AG20443 (cell line): ENCODE data around the gene MATR3.
A peak's percentile ranks its signal among the peaks of the same experiment; 100 is the strongest.
"Not testable (repeated sequence)": the region's sequence is repeated elsewhere in the genome, so short reads cannot be mapped to it uniquely, and the experiment has no call there.

Experiments
- DNase-seq: peaks from one replicate; pipeline ENCODE4 v3.0.0; 2012; ENCODE audit warnings: low spot score, mixed read lengths

The MATR3 gene

GRCh38 chr5:139354186-139354585 lies 60.6 kb downstream of the MATR3 start:
- no peak for DNase-seq

DNA sequence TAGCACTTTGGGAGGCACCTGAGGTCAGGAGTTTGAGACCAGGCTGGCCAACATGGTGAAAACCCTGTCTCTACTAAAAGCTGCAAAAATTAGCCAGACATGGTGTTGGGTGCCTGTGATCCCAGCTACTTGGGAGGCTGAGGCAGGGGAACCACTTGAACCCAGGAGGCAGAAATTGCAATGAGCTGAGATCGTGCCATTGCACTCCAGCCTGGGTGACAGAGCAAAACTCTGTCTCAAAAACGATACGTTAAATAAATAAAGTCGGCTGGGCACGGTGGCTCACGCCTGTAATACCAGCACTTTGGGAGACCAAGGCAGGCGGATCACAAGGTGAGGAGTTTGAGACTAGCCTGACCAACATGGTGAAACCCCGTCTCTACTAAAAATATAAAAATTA lies 62.4 kb downstream of the MATR3 start:
- not testable (repeated sequence) for DNase-seq

DNA sequence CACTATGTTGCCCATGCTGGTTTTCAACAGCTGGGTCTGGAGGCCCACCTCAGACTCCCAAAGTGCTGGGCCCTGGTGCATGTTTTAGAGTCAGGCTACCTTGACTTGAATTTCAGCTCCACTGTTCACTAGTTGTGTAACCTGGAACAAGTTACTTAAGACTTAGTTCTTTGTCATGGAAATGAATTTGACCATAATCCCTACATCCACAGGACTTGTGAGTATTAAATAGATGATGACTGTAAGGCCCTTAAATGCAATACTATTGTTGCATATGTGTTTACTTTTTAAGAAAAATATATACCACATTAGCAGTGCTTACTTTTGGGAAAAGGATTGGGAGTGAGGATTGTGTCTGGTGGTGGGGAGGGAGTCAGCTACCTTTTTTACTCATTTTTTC lies 64.5 kb downstream of the MATR3 start:
- DNase-seq: no peak

DNA sequence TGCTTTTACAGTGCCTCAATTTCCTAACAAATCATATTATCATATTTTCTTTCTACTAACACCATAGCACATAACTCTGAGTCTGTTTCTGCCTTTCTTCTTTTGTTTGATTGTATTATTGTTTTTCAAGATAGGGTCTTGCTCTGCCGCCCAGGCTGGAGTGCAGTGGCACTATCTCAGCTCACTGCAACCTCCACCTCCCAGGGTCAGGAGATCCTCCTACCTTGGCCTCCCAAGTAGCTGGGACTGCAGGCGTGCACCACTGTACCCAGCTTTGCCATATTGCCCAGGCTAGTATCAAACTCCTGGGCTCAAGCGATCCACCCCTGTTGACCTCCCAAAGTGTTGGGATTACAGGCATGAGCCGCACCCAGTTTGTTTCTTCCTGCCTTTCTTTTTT lies 66.8 kb downstream of the MATR3 start:
- DNase-seq: no peak

- no peak for DNase-seq
Observed at GRCh38 chr5:139361835-139362429, 68.4 kb downstream of the MATR3 start.

GRCh38 chr5:139363937-139364336 lies 70.4 kb downstream of the MATR3 start:
- no peak for DNase-seq

GRCh38 chr5:139364466-139364865 lies 70.9 kb downstream of the MATR3 start:
- no peak for DNase-seq

DNA sequence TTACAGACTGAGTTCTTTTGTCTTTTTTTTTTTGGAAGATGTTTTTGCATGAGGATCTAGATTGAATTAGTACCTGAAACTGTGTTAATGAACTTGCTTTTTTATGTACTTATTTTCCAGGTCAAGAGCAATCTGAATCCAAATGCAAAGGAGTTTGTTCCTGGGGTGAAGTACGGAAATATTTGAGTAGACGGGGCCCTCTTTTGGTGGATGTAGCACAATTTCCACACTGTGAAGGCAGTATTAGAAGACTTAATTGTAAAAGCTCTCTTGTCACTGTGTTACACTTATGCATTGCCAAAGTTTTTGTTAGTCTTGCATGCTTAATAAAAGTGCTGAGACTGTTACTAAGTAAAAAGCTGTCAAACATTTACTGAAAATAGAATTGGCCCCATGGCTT lies 75.1 kb downstream of the MATR3 start:
- no peak for DNase-seq

DNA sequence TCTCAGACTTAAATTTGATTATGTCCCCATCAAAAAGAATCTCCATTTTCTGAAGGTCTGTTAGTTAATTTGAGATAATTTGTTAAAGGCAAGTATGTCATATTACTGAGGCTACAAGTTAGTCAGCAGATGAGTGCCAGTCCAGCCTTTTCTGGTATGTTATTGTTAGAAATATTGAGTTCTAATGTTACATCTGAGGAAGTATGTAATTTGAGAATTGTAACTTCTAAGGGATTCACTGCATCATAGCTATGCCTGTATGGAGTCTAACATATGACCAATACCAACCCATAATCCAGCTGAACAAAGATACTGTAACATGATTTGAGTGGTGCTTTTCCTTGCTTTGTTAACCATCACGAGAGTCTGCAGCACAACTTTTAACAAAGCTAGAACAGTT lies 75.6 kb downstream of the MATR3 start:
- no peak for DNase-seq

DNA sequence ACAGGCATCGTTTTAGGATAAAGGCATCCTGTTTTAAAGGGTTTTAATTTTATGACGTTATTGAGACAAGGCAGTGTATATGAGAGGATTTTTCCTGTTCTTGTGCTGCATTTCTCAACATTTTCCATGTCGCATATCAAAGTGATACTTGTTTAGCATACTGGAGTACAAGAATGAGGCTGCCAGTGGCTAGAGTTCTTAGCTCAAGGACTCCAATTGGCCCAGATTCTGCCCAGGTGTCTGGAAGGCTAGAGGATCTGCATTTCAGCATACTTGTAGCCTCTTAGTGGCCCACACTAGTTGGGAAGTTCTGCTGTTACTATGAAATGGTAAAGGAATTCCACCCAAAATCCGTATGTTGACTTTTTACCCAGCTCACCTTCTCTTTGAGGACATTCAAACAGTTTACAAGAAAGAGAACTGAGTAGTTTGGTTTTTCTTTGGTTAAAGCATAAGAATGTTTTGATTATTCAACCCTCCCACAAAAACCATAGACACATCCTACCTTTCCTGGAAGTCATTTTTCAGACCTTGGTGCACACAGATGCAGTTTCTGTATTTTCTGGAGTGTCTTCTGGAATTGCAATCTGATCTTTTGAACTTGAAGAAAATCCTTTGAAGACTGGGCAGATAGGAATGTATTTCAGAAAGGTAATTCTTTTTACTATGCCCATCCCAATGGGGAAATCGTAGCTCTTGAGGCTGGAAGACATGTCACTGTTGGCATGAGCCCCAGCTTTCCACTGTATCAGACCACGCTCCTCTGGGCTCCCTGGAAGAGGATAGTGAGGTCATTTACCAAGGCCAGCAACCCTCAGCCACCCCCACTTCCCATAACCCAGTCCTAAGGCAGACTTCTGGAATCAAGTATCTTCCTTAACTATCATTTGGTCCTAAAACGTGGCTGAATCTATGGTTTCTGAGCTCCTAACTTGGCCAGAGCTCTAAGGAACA lies 78.2 kb downstream of the MATR3 start:
- DNase-seq: no peak

DNA sequence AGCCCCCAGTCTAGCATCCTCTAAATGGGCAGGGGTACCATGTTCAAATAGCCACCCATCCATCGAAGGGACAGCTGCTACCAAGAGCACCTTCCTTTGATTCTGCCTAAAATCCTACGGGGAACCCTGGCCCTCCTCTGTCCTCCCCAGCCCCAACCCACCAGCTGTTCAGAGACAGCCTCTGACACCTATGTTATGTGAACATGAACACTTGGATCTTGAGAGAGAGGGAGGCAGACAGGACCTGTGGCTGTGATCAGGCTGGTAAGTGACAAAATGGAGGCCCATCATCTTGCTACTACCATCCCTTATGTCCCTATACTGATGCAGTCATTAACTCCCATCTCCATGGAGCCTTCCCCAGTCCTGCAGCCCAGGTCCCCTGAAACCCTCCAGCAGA lies 81.4 kb downstream of the MATR3 start:
- no peak for DNase-seq

DNA sequence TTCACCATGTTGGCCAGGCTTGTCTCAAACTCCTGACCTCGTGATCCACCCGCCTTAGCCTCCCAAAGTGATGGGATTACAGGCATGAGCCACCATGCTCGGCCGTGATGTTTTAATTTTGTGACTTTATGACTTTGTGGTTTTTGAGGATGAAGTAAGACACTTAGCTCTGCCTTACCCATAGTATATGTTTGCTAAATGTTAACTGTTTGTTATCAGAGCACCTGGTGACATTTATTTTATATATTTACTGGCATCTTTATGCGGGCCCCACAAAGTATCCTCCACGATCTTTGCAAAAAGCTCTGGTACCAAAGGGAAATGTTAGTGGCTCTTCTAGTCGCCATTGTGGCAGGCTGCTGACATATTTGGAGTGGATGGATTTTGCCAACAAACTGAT lies 82.8 kb downstream of the MATR3 start:
- DNase-seq: no peak

DNA sequence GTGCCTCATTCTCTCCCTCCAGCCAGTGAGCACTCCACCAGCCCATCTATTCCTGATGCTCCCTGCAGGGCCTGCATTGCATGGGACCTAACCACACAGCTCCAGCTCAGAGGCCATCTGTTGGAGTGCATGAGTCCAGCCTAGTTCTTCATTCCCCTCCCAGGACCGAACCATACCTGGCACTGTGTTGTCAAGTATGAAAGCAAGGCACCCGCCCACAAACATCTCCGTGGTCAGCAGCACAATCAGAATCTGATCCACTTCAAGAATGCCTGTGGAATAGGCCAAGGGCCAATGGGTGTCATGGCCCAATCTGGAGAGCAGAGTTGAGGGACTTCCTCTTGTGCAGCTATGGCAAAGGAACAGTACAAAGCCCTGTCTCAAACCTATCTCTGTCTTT lies 83.7 kb downstream of the MATR3 start:
- DNase-seq: no peak

GRCh38 chr5:139378101-139378825 lies 84.7 kb downstream of the MATR3 start:
- DNase-seq: peak; percentile 15

- DNase-seq: no peak
Observed at GRCh38 chr5:139378941-139379361, 85.4 kb downstream of the MATR3 start.

DNA sequence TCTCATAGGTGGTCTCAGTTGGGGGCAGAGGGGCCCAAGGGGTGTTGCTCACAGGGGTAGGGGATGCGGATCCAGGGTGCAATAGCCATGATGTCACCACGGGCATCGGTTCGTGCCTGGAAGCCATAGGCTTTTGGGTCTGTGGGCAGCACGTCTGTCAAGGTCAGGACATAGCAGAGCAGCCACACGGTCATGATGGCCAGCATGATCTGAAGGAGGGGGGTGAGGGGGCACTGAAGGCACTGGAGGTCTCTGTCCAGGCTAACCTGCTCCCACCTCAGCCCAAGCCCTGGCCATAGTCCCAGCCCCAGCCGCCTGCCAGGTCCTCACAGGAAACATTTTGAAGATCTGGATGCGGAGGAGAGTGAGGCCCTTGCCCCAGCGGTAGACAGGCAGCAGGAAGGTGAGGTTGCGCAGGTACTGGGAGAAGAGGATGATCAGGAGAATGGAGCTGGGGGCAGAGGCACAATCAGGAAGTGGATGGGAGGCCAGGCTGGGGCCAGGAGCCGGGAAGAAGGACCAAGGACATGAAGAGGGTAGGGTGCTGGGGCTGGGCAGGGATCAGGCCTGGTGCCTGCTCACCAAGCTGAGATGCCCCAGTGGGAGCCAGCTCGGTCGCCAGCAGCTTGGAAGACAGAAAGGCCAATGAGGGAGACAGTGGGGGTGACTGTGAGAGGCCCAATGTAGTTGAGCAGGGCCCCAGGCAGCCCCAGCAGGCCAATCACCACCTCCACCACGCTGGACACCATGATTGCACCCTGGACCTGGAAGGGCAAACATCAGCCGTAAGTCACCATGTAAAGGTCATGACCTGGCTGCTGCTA lies 86.3 kb downstream of the MATR3 start:
- DNase-seq: no peak
